GM21423 (cell line): ENCODE measurements around the gene EN1.

ENCODE experiments used
- ATAC-seq: cut with Tn5 transposase; IDR thresholded peaks from one replicate; pipeline ENCODE4 v1.9.1; 2021; ENCODE audit warnings: mild to moderate bottlenecking, moderate library complexity; ENCODE audit not compliant: unreplicated experiment

Gene EN1

DNA sequence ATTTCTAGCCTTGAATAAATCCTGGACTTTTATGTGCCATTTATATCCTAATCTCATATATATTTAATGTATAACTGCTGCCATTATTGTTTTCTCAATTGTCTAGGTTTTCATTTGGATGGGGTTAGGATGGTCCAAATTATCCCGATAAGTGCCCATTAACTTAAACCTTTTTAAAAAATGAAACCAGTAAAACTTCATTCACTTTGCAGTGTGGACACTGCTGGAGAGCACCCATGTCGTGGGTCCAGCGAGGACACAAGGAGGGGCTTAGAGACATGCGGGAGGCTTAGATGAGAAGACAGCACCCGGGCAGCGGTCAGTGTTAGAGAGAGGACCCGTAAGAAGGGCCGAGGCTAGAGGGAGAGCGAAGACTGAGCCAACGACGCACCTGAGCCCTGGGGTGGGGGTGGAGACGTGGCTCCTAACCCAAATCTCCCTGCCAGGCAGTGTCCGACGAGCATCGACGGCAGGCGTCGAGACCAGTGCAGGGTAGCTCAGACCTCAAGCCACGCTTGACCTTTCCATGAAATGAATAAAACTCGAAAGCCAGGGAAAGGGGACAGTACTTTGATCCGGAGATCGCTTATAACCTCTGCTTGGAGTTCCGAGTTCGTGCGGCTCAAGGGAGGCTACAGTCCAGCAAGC lies 9.0 kb upstream of the EN1 start:
- ATAC-seq, result no peak

- ATAC-seq, result peak; percentile 84
These were observed 8.2 kb upstream of the EN1 start for GRCh38 chr2:118855451-118856279.

DNA sequence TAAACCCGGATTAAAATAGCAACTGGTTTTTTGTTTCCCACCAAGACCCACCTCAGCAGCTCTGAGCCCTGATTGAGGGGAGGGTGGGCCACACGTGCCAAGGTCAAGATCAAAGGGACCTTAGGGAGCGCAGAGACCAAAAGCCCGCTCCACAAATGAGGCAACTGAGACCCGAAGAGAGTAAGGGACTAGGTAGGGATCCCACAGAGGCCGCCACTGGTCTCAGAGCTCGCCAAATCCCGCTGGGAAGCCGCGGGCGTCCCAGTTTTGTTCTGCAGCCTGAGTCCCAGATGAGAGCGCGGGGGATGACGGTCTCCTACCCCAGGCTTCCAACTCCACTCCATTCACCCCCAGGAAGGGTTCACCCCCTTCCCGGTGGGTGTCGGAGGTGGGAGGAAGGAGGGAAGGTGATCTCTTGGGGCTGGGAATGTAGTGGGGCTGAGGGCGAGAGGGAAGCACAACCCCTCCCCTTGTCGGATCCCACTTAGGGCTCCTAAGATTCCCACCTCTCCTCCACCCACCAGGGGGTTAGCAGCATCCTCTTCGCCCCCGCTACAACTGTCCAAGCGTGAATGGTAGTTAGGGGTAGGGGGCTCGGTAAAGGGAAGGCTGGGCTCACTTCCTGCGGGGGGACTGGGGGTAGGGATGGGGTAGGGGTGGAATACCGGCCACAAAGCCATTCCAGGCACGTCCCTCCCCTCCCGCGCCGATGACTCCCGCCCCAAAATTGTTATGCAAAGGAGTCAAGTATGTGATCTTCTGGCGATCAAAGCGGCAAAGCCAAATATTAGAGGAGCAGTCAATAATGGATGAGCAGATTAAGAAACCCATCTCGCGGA lies 7.3 kb upstream of the EN1 start:
- ATAC-seq, result no peak

DNA sequence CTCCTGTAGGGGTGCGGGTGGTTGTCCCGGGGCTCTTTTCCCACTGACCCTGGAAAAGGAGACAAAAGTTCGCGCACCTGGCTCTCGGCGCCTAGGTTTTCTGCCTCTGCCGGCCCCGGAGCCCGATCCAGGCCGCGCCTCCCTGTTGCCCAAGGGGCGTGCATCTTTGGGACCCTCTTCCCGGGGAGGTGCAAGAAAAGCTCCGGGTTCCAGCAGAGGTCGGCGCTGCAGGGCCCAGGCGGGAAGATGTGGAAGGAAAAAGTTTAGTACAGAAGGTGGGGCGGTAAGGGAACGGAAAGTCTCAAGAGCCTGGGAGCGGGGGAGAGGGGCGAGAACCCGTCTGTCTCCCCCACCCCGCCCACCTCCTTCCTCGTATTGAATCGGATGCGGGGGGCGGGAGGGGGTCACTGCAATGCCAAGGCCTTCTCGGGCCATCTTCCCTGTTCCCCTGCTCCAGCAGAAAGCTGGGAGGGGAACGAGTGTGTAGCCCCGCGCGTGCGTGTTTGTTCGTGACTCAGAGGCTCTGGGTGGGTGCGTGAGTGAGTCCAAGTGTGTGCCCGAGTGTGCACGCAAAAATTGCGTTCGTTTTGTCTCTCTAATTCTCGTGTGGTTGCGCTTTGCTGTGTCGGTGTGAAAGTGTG lies 6.3 kb upstream of the EN1 start:
- no peak for ATAC-seq

DNA sequence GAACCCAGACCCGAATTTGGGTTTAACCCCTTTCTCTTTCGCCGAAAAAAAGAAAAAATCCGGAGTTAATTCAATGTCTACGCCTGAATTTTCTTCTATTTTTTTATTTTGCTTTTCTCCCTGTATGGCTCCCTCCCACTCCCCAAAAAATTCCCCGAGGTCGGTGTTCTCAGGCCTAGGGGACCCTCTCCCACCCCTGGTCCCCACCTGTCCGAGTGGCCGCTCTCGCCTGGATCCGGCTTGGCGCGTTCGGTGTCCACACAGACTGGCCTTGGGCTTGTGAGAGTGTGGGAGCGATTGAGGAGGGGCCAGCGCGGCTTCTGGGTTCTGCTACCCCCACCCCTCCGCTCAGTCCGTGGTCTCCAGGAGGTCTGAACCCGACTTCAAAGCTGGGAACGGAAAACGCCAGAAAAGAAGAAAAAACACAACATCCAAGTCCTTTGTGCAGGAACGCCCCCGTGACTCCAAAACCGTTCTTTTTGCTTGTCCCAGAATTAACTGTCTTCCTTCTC lies 5.7 kb upstream of the EN1 start:
- ATAC-seq, result no peak

DNA sequence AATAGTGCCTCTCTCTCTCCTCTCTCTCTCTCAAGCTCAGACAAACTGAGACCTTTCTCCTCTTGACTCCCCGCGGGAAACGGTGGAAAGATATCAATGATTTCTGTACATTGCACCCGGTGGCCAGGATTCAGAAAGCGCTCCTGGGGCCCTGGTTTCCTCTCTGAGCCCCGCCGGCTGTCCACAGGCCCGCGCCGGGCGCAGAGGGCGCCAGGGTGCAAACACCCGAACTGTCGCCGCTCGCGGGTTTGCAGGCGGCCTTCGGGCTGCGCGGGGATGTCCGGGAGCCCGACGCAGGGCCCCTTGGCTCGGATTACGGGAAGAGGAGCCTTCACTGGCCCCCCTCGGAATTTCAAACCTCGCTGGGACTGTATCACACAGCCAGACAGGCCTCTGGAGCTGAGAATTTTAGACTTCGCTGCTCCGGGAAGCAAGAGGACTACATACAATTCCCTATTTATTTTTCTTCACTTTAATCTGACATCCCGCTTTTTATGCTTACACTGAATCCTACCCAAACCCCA lies 5.2 kb upstream of the EN1 start:
- ATAC-seq, result no peak

DNA sequence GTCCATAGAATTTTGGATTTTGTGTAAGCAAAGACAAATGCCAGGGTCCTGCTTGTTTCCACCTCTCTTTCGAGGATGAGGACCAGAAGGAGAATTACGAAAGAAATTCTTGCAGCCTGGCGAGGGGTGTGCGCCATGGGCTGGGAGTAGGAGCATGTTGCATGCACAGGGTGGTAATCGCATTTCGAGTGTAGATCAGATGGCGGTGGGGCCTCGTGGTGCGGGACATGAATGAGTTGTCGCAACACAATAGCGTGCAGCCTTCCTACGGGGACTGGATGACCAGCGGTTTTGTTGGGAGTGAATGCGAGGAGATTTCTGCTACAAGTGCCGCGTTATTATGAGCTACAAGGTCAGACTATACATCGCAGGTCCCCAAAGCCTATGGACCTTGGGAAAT lies 4.2 kb upstream of the EN1 start:
- no peak for ATAC-seq

- ATAC-seq, result no peak
These were observed 3.5 kb upstream of the EN1 start for GRCh38 chr2:118850901-118851415.

DNA sequence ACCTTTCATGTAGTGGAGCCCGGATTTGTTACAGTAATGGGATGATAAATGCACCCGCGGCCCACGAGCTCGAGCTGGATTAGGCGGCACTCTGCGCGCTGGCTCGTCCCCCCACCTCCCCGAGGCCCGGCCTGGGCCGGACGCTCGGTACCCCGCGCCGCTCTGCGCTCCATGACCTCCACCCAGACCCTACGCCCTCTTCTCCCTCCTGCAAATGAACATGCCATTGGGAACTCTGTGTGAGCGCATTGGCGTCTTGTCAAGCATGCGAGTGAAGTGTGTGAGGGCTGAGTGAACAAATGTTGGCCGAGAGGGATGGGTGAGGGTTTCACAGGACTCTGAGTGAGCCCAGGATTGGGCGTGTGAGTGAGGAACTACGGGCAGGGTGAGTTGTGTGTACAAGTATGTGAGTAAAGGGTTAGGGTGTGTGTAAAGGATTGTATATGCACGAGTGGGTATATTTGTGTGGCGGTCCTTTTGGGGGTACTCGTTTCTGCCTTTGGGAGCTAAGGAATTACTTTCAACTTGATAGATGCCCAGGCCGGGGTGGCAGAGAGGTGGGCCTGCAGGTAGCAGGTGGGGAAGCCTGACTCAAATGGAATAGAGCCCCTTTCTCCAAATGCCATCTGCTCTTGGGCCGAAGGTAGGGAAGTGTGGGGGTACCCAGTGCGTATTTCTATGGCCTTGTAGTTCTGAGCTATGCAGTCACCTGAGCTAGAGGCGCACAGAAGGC lies 2.9 kb upstream of the EN1 start:
- no peak for ATAC-seq

GRCh38 chr2:118849226-118850167 lies 2.0 kb upstream of the EN1 start:
- no peak for ATAC-seq

DNA sequence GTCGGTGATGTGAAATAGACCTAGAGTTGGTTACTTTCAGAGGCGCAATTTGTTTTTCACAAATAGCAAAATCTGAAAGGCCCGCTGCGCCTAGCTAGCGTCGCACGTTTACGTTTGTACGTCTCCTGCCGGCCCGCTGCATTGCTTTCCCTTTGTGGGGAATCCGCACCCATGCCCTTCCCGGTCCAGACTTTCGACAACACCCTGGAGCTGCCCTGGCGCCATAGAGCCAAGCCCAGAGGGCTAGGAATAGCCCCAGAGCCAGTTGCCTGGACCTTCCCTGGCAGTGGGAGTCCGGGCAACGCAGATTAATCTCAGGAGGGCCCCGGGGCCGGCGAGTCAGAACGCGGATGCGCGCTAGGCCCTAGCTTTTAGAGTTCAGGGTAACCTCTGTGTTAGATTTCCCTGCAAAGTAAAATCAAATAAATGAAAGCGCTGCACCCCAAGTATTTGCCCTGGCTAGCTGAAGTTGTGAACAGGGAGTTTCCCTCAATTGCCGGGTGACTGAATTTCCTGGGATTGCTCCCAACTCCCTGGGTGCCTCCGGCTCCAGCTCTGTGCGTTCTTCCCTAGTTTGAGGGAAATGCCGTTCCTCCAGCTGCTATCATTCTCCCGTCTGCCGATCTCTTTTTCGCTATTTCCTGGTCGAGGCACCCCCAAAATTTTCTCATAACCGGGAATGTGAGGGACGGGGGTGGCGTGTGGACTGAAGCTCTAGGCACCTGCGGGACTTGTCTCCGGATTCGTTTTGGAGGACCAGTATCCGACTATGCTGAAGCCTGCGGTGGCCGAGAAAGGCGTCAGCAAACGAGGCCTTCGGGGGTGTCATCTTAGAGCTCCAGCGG lies 1.2 kb upstream of the EN1 start:
- ATAC-seq, result no peak

- ATAC-seq, result no peak
These were observed 319 bp upstream of the EN1 start for GRCh38 chr2:118847762-118848172.

GRCh38 chr2:118846442-118846952 lies 951 bp downstream of the EN1 start:
- no peak for ATAC-seq

GRCh38 chr2:118845522-118846441 lies 1.7 kb downstream of the EN1 start:
- no peak for ATAC-seq

DNA sequence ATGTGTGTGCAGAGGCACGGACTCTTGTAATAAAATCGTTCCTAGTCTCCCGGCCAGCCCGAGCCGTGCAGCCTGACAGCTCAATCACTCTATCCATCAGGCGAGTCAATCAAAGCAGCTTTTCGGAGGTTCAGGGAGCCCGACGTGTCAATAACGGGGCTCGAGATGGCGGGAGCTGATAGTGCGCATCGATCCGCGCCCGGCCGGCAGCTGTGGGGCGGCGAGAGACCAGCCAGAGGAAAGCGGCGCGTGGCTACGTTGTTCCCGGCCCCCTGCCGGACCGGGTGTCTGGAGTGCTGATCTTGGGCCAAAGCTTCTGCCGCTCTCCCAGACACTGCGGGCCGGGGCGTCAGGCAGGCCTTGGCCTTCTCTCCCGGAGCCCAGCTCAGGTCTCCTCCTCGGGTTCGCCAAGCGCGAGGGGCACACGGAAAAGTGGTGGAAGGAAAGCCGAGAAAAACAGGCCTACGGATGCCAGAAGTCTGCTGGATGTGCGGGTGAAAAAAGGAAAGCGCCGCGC lies 2.4 kb downstream of the EN1 start:
- no peak for ATAC-seq

DNA sequence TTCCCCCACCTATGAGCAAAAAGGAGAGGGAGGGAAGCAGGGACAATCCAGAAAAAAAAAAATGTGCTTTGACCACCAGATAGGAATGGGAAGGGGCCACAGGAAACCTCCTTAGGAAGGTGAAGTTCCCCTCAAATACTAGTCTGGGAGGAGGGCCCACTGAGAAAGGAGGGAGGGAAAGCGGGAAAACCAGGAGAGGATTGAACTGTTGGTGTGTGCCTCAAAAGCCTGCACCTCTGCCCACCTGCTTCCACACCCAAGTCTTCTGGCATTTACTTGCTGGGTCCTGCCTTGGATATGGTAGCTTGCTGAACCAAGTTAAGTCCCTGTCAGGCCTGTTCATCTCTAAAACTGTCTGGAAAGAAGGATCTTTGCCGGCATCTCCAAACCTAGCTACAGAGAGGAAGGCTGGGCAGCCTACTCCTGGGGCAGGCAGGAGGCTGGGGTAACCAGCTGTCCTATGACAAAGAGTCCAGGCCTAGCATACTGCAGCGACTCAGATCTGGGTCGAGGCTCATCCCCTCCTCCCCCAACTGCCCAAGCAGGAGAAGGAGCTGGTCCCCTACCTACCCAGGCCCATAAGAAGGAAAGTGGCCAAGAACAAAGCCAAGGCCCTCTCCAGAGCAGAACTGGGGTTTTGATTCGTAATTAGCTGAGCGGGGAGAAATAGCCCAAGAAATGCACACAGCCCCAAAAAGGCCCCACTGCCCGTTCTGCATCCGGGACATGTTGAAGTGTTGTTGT lies 3.0 kb downstream of the EN1 start:
- ATAC-seq, result no peak
